OCI-LY3 (cell line): ENCODE data around the gene GKN1.

Experiments
- EZH2phosphoT487 ChIP-seq: fragments of 200-600 bp; shearing (Covaris generic); IDR thresholded peaks from 2 replicates; pipeline ENCODE4 v1.6.1; 2018; ENCODE audit warnings: antibody characterized with exemption, mixed run types, low read depth
- TF ChIP-seq, protein P1 (sequence below): fragments of 200-600, 300-600 bp; sonication (generic); IDR thresholded peaks from 2 replicates; pipeline ENCODE4 v1.5.1; 2014; ENCODE audit warnings: antibody characterized with exemption, low read length, low read depth

DNA sequence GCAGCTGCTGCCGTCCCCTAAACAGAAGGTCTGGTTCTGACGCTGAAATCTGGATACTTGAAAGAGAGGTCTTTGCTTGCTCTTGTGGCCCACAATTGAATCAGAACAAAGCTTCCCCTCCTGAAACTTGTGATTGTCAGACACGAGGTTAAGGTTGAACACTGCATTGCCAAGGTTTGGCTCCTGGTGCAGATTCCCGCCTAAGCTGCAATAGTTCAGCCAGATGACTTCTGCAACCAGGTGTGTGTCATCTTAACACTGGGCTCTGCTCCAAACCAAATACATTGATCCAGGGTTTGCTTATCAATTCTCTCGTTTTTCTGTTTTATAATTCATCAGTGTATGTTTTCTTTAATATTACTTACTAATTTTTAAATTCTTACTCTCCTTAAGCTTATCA is 14.6 kb downstream of the GKN1 start:
- TF ChIP-seq EZH2phosphoT487: no peak
- TF ChIP-seq, protein P1, sequence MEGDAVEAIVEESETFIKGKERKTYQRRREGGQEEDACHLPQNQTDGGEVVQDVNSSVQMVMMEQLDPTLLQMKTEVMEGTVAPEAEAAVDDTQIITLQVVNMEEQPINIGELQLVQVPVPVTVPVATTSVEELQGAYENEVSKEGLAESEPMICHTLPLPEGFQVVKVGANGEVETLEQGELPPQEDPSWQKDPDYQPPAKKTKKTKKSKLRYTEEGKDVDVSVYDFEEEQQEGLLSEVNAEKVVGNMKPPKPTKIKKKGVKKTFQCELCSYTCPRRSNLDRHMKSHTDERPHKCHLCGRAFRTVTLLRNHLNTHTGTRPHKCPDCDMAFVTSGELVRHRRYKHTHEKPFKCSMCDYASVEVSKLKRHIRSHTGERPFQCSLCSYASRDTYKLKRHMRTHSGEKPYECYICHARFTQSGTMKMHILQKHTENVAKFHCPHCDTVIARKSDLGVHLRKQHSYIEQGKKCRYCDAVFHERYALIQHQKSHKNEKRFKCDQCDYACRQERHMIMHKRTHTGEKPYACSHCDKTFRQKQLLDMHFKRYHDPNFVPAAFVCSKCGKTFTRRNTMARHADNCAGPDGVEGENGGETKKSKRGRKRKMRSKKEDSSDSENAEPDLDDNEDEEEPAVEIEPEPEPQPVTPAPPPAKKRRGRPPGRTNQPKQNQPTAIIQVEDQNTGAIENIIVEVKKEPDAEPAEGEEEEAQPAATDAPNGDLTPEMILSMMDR: no peak
